Astrocyte (in vitro differentiated cells and primary cell): Measurements from ENCODE around the gene RFPL4AL1. TPM values are rescaled to one million over a fixed set of nuclear protein-coding genes. Genes with fewer than 3 reads are reported as not detected.

Experiments
- DNase-seq: peaks from one replicate; pipeline ENCODE4 v3.0.0-alpha.2; 2010; ENCODE audit warnings: low read depth
- FAIRE-seq: peaks from 2 replicates; lab custom pipeline; 2011; peaks lifted over from hg19 to GRCh38; lab: Jason Lieb, UNC
- H2AFZ ChIP-seq: 2 replicates; pipeline ENCODE4 v1.6.0; 2012; ENCODE audit warnings: low read depth, low read length, inconsistent platforms
- H3K27ac ChIP-seq: 2 replicates; pipeline ENCODE4 v1.5.1; 2011; ENCODE audit warnings: low read depth, low read length, inconsistent platforms
- H3K27me3 ChIP-seq: 2 replicates; pipeline ENCODE4 v1.6.0; 2011; ENCODE audit warnings: low read length, inconsistent platforms; ENCODE audit not compliant: insufficient read depth
- H3K36me3 ChIP-seq: 2 replicates; pipeline ENCODE4 v1.5.1; 2011; ENCODE audit warnings: low read length, inconsistent platforms; ENCODE audit not compliant: insufficient read depth
- H3K4me1 ChIP-seq: 2 replicates; pipeline ENCODE4 v1.5.1; 2011; ENCODE audit warnings: low read length, inconsistent platforms; ENCODE audit not compliant: insufficient read depth
- H3K4me2 ChIP-seq: 2 replicates; pipeline ENCODE4 v1.6.0; 2012; ENCODE audit warnings: low read length, inconsistent platforms
- H3K4me3 ChIP-seq: 2 replicates; pipeline ENCODE4 v1.5.1; 2011; ENCODE audit warnings: low read depth, mild to moderate bottlenecking, low read length, inconsistent platforms; ENCODE audit not compliant: insufficient read depth
- H3K79me2 ChIP-seq: 2 replicates; pipeline ENCODE4 v1.6.0; 2012; ENCODE audit warnings: mild to moderate bottlenecking, low read length, inconsistent platforms; ENCODE audit not compliant: insufficient read depth
- H3K9ac ChIP-seq: 2 replicates; pipeline ENCODE4 v1.6.0; 2012; ENCODE audit warnings: mild to moderate bottlenecking, low read length, inconsistent platforms
- H3K9me3 ChIP-seq: 2 replicates; pipeline ENCODE4 v1.5.1; 2012; ENCODE audit warnings: low read depth, mild to moderate bottlenecking, low read length, inconsistent platforms; ENCODE audit not compliant: insufficient read depth
- H4K20me1 ChIP-seq: 2 replicates; pipeline ENCODE4 v1.6.0; 2012; ENCODE audit warnings: low read length, inconsistent platforms; ENCODE audit not compliant: insufficient read depth
- H3K27ac Mint-ChIP-seq: one replicate; pipeline ENCODE4 v1.8.0; 2021; ENCODE audit warnings: mild to moderate bottlenecking, mixed read lengths; ENCODE audit not compliant: unreplicated experiment
- H3K27me3 Mint-ChIP-seq: one replicate; pipeline ENCODE4 v1.8.0; 2021; ENCODE audit warnings: low read depth, mixed read lengths; ENCODE audit not compliant: unreplicated experiment
- H3K36me3 Mint-ChIP-seq: one replicate; pipeline ENCODE4 v1.8.0; 2021; ENCODE audit warnings: low read depth, mixed read lengths; ENCODE audit not compliant: unreplicated experiment
- H3K4me1 Mint-ChIP-seq: one replicate; pipeline ENCODE4 v1.8.0; 2021; ENCODE audit warnings: low read depth, mixed read lengths; ENCODE audit not compliant: unreplicated experiment
- H3K4me3 Mint-ChIP-seq: one replicate; pipeline ENCODE4 v1.8.0; 2021; ENCODE audit warnings: mild to moderate bottlenecking, moderate library complexity, mixed read lengths; ENCODE audit not compliant: unreplicated experiment
- H3K9me3 Mint-ChIP-seq: one replicate; pipeline ENCODE4 v1.8.0; 2021; ENCODE audit warnings: mild to moderate bottlenecking, mixed read lengths; ENCODE audit not compliant: unreplicated experiment
- EZH2 ChIP-seq: IDR thresholded peaks from 2 replicates; pipeline ENCODE4 v1.6.1; 2012; ENCODE audit warnings: mild to moderate bottlenecking, low read length, inconsistent platforms; ENCODE audit not compliant: insufficient read depth
- total RNA-seq: library from RNA; stranded (reverse); gene quantifications from 2 replicates; pipeline ENCODE4 v1.2.1, GENCODE V29; 2021
- TF ChIP-seq, protein P1 (sequence below): IDR thresholded peaks from 2 replicates; pipeline ENCODE4 v1.5.1; 2011; ENCODE audit warnings: low read depth, mild to moderate bottlenecking, inconsistent platforms, low read length, moderate library complexity; ENCODE audit not compliant: insufficient read depth

Gene RFPL4AL1
- total RNA-seq, 1 donor from 2014 or later: not detected

DNA sequence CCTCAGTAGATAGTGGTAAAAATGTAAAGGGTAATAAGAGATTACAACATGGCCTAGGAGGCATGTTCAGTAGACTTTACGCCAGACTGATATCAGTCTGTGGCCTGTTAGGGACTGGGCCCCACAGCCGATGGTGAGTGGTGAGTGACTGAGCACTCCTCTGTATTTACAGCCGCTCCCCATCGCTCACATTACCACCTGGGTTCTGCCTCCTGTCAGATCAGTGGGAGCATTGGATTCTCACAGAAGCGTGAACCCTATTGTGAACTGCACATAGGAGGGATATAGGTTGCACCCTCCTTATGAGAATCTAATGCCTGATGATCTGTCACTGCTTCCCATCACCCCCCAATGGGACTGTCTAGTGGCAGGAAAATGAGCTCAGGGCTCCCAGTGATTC lies 45.0 kb downstream of the RFPL4AL1 start:
- Mint-ChIP-seq H3K9me3 (peaks cover 11% of the 10 kb centered on the region), H3K4me1 (no peaks in the 10 kb centered on the region)
- no peak for FAIRE-seq

GRCh38 chr19:55820037-55820436 lies 51.1 kb downstream of the RFPL4AL1 start:
- Mint-ChIP-seq H3K4me3 (no peak overlapping the region), H3K36me3 (no peaks in the 10 kb centered on the region), H3K9me3 (peaks cover 8% of the 10 kb centered on the region), H3K4me1 (no peaks in the 10 kb centered on the region), H3K27me3 (peaks cover 2% of the 10 kb centered on the region), H3K27ac (no peak overlapping the region)
- Histone ChIP-seq H4K20me1 (no peaks in the 10 kb centered on the region), H3K27me3 (no peaks in the 10 kb centered on the region), H3K4me3 (no peak overlapping the region), H3K4me2 (no peak overlapping the region), H3K79me2 (no peaks in the 10 kb centered on the region), H3K4me1 (no peaks in the 10 kb centered on the region), H3K9ac (no peak overlapping the region), H3K27ac (no peak overlapping the region), H3K36me3 (no peaks in the 10 kb centered on the region), H3K9me3 (no peaks in the 10 kb centered on the region), H2AFZ (no peak overlapping the region)
- no peak for FAIRE-seq
- TF ChIP-seq EZH2: no peak
- TF ChIP-seq, protein P1, sequence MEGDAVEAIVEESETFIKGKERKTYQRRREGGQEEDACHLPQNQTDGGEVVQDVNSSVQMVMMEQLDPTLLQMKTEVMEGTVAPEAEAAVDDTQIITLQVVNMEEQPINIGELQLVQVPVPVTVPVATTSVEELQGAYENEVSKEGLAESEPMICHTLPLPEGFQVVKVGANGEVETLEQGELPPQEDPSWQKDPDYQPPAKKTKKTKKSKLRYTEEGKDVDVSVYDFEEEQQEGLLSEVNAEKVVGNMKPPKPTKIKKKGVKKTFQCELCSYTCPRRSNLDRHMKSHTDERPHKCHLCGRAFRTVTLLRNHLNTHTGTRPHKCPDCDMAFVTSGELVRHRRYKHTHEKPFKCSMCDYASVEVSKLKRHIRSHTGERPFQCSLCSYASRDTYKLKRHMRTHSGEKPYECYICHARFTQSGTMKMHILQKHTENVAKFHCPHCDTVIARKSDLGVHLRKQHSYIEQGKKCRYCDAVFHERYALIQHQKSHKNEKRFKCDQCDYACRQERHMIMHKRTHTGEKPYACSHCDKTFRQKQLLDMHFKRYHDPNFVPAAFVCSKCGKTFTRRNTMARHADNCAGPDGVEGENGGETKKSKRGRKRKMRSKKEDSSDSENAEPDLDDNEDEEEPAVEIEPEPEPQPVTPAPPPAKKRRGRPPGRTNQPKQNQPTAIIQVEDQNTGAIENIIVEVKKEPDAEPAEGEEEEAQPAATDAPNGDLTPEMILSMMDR: no peak
- no peak for DNase-seq

More for the DNA sequence above, 45.0 kb downstream of the RFPL4AL1 start:
- no peak for TF ChIP-seq EZH2
- TF ChIP-seq, protein P1: no peak
- no peak overlapping the region for H3K4me3 Mint-ChIP-seq
- H3K9ac ChIP-seq: no peak overlapping the region
- no peaks in the 10 kb centered on the region for H3K79me2 ChIP-seq
- no peak overlapping the region for H3K4me3 ChIP-seq
- no peaks in the 10 kb centered on the region for H3K36me3 ChIP-seq
- no peaks in the 10 kb centered on the region for H3K27me3 Mint-ChIP-seq
- no peaks in the 10 kb centered on the region for H4K20me1 ChIP-seq
- H3K36me3 Mint-ChIP-seq: no peaks in the 10 kb centered on the region
- peaks cover 12% of the 10 kb centered on the region for H3K9me3 ChIP-seq
- no peak overlapping the region for H2AFZ ChIP-seq
- no peaks in the 10 kb centered on the region for H3K4me1 ChIP-seq
- H3K27ac Mint-ChIP-seq: no peak overlapping the region
- no peak overlapping the region for H3K4me2 ChIP-seq
- H3K27ac ChIP-seq: no peak overlapping the region
- no peak for DNase-seq
- no peaks in the 10 kb centered on the region for H3K27me3 ChIP-seq

Other genes starting within 250 kb of the RFPL4AL1 start
- gene SBK2, start 232.0 kb upstream of the RFPL4AL1 start, total RNA-seq: 2.5 and 4.2 TPM in 2 replicates
- 0.34 and 0.91 TPM in 2 replicates for gene SBK3, start 223.6 kb upstream of the RFPL4AL1 start, total RNA-seq
- gene ZNF579, start 188.3 kb upstream of the RFPL4AL1 start, total RNA-seq: 50.2 and 58.0 TPM in 2 replicates
- gene FIZ1, start 169.6 kb upstream of the RFPL4AL1 start, total RNA-seq: 14.2 and 14.5 TPM in 2 replicates
- gene ZNF524, start 168.8 kb upstream of the RFPL4AL1 start, total RNA-seq: 6.0 and 6.3 TPM in 2 replicates
- gene ZNF865, start 163.5 kb upstream of the RFPL4AL1 start, total RNA-seq: 15.0 and 15.3 TPM in 2 replicates
- 5.0 and 5.3 TPM in 2 replicates for gene ZNF784, start 144.6 kb upstream of the RFPL4AL1 start, total RNA-seq
- 35.8 and 36.6 TPM in 2 replicates for gene ZNF580, start 128.1 kb upstream of the RFPL4AL1 start, total RNA-seq
- gene ZNF581, start 125.5 kb upstream of the RFPL4AL1 start, total RNA-seq: 28.4 and 30.0 TPM in 2 replicates
- gene CCDC106, start 120.9 kb upstream of the RFPL4AL1 start, total RNA-seq: 12.2 and 12.8 TPM in 2 replicates
- gene U2AF2, start 114.1 kb upstream of the RFPL4AL1 start, total RNA-seq: 183 and 194 TPM in 2 replicates
- 145 and 156 TPM in 2 replicates for gene EPN1, start 93.9 kb upstream of the RFPL4AL1 start, total RNA-seq
- gene NLRP9, start 30.7 kb upstream of the RFPL4AL1 start, total RNA-seq: not detected in 2 replicates
- 0.43 TPM in 1 of 2 replicates, not detected in the other for gene RFPL4A, start 10.0 kb upstream of the RFPL4AL1 start, total RNA-seq
- gene NLRP11, start 62.9 kb downstream of the RFPL4AL1 start, total RNA-seq: not detected in 2 replicates
- not detected in 2 replicates for gene NLRP4, start 67.4 kb downstream of the RFPL4AL1 start, total RNA-seq
- not detected in 2 replicates for gene NLRP13, start 163.2 kb downstream of the RFPL4AL1 start, total RNA-seq
- not detected in 2 replicates for gene NLRP8, start 178.7 kb downstream of the RFPL4AL1 start, total RNA-seq
- gene NLRP5, start 217.7 kb downstream of the RFPL4AL1 start, total RNA-seq: not detected in 2 replicates